WERI-Rb-1 (cell line): ENCODE results near the gene CCDC149.

Experiments used
- DNase-seq: peaks from one replicate; pipeline ENCODE4 v3.0.0-alpha.2; 2020
- H3K27ac ChIP-seq: fragments of 250-450 bp; sonication (Bioruptor Pico); 2 replicates; pipeline ENCODE4 v1.5.1; 2020; ENCODE audit warnings: mild to moderate bottlenecking, moderate library complexity
- H3K27me3 ChIP-seq: fragments of 250-450 bp; sonication (Bioruptor Pico); 2 replicates; pipeline ENCODE4 v1.5.1; 2021; ENCODE audit warnings: mild to moderate bottlenecking, low read depth, moderate library complexity; ENCODE audit not compliant: insufficient read depth, severe bottlenecking
- H3K36me3 ChIP-seq: fragments of 250-450 bp; sonication (Bioruptor Pico); 2 replicates; pipeline ENCODE4 v1.5.1; 2020; ENCODE audit warnings: mild to moderate bottlenecking, moderate library complexity
- H3K4me3 ChIP-seq: 2 replicates; pipeline ENCODE4 v1.5.1; 2011; ENCODE audit warnings: low read depth, mild to moderate bottlenecking, control low read depth, low read length
- H3K9me3 ChIP-seq: fragments of 250-450 bp; sonication (Bioruptor Pico); 2 replicates; pipeline ENCODE4 v1.5.1; 2021; ENCODE audit warnings: mild to moderate bottlenecking, moderate library complexity; ENCODE audit not compliant: severe bottlenecking
- TF ChIP-seq, protein P1 (sequence below): IDR thresholded peaks from 2 replicates; pipeline ENCODE4 v1.5.1; 2011; ENCODE audit warnings: low read depth, mild to moderate bottlenecking, control low read depth, inconsistent platforms, low read length

CCDC149 gene

DNA sequence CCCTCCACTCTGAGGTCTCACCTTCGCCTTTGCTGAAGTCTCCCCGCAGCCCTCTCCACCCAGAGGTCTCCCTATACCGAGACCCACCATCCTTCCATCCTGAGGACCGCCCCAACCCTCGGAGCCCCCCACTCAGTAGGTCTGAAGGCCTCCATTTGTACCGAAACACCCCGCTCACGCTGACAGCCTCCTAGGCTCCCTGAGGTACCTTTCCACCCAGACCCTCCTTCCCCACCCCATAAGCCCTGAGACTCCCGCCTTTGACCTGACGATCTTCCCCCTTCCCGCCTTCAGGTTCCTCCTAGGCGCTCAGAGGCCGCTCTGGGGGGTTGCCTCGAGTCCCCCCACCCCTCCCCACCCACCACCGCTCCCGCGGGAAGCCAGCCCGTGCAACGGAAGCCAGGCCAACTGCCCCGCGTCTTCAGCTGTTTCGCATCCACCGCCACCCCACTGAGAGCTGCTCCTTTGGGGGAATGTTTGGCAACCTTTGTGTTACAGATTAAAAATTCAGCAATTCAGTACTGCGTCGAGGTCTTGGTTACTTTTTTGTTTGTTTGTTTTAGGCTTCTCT lies 112.4 kb downstream of the CCDC149 start:
- no peak overlapping the region for H3K27ac ChIP-seq
- no peak overlapping the region for H3K4me3 ChIP-seq
- no peaks in the 10 kb centered on the region for H3K36me3 ChIP-seq
- no peaks in the 10 kb centered on the region for H3K9me3 ChIP-seq
- no peak for DNase-seq
- TF ChIP-seq, protein P1, sequence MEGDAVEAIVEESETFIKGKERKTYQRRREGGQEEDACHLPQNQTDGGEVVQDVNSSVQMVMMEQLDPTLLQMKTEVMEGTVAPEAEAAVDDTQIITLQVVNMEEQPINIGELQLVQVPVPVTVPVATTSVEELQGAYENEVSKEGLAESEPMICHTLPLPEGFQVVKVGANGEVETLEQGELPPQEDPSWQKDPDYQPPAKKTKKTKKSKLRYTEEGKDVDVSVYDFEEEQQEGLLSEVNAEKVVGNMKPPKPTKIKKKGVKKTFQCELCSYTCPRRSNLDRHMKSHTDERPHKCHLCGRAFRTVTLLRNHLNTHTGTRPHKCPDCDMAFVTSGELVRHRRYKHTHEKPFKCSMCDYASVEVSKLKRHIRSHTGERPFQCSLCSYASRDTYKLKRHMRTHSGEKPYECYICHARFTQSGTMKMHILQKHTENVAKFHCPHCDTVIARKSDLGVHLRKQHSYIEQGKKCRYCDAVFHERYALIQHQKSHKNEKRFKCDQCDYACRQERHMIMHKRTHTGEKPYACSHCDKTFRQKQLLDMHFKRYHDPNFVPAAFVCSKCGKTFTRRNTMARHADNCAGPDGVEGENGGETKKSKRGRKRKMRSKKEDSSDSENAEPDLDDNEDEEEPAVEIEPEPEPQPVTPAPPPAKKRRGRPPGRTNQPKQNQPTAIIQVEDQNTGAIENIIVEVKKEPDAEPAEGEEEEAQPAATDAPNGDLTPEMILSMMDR, result no peak
- H3K27me3 ChIP-seq, result no peaks in the 10 kb centered on the region

DNA sequence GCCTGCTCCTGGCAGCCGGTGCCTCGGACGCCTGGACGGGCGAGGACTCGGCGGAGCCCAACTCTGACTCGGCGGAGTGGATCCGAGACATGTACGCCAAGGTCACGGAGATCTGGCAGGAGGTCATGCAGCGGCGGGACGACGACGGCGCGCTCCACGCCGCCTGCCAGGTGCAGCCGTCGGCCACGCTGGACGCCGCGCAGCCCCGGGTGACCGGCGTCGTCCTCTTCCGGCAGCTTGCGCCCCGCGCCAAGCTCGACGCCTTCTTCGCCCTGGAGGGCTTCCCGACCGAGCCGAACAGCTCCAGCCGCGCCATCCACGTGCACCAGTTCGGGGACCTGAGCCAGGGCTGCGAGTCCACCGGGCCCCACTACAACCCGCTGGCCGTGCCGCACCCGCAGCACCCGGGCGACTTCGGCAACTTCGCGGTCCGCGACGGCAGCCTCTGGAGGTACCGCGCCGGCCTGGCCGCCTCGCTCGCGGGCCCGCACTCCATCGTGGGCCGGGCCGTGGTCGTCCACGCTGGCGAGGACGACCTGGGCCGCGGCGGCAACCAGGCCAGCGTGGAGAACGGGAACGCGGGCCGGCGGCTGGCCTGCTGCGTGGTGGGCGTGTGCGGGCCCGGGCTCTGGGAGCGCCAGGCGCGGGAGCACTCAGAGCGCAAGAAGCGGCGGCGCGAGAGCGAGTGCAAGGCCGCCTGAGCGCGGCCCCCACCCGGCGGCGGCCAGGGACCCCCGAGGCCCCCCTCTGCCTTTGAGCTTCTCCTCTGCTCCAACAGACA lies 113.1 kb downstream of the CCDC149 start:
- no peak overlapping the region for H3K27ac ChIP-seq
- no peaks in the 10 kb centered on the region for H3K36me3 ChIP-seq
- H3K9me3 ChIP-seq, result no peaks in the 10 kb centered on the region
- TF ChIP-seq, protein P1, result no peak
- no peak overlapping the region for H3K4me3 ChIP-seq
- no peaks in the 10 kb centered on the region for H3K27me3 ChIP-seq
- DNase-seq, result no peak

- Histone ChIP-seq H3K36me3 (no peaks in the 10 kb centered on the region), H3K27ac (no peak overlapping the region), H3K4me3 (no peak overlapping the region), H3K9me3 (no peaks in the 10 kb centered on the region), H3K27me3 (no peaks in the 10 kb centered on the region)
- TF ChIP-seq, protein P1, result no peak
- no peak for DNase-seq
Measured at GRCh38 chr4:24799196-24799543, 113.7 kb downstream of the CCDC149 start.

DNA sequence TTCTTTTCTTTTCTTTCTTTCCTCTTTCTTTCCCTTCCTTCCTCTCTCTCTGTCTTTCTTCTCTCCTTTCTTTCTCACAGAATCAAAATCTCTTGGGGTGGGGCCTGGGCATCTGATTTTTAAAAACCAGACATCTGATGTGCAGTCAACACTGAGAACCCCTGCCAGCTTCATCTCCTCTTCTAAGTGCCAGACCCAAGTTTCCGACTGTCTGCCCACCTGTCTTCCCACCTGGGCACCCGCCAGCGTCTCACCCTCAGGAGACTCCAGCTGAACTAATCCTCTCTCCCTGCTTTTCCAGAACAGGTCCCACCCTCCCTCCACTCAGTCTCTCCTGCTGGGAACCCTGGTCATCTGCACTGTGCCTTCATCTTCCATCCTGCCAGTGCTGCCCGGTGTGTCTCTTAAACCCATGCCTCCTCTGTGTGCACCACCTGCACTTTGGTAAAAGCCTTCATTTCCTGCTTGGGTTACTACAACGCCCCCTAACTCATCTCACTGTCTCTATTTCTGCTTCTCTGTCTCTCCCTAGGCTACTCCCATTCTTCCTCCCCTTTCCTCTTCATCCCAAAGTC lies 114.7 kb downstream of the CCDC149 start:
- H3K27me3 ChIP-seq, result no peaks in the 10 kb centered on the region
- H3K4me3 ChIP-seq, result no peak overlapping the region
- TF ChIP-seq, protein P1, result no peak
- no peak overlapping the region for H3K27ac ChIP-seq
- DNase-seq, result no peak
- H3K36me3 ChIP-seq, result no peaks in the 10 kb centered on the region
- H3K9me3 ChIP-seq, result no peaks in the 10 kb centered on the region

GRCh38 chr4:24796620-24797019 lies 116.2 kb downstream of the CCDC149 start:
- Histone ChIP-seq H3K27ac (no peak overlapping the region), H3K9me3 (no peaks in the 10 kb centered on the region), H3K36me3 (no peaks in the 10 kb centered on the region), H3K4me3 (no peak overlapping the region), H3K27me3 (no peaks in the 10 kb centered on the region)
- no peak for DNase-seq
- TF ChIP-seq, protein P1, result no peak
